K562 (cell line): ENCODE measurements around the gene GORASP2. TPM values are rescaled to one million over a fixed set of nuclear protein-coding genes. Genes with fewer than 3 reads are reported as not detected.

Source experiments
- ATAC-seq: fragments of 200-7000 bp; cut with Tn5 transposase; 3 replicates; pipeline ENCODE4 v1.9.1; 2020; ENCODE audit warnings: moderate library complexity
- BruUV-seq: library from RNA; stranded (reverse); fragments of 400-500 nt; replicated peaks from 2 replicates; lab custom pipeline; 2021; lab: Mats Ljungman, UMichigan
- CTCF ChIA-PET: fragments of 300-600 bp; formaldehyde crosslinking; extraction: SDS; loops from one replicate; lab custom pipeline; 2021; ENCODE audit warnings: low intra/inter-chr PET ratio; lab: Yijun Ruan, JAX
- POLR2A ChIA-PET: fragments of 300-600, 350-650 bp; sonication (Branson Sonifier 250); formaldehyde crosslinking; extraction: SDS; loops from one replicate; lab custom pipeline; 2021; ENCODE audit warnings: antibody characterized with exemption, inconsistent platforms; lab: Yijun Ruan, JAX
- DNase-seq, 4 experiments: peaks; one replicate each; pipeline versions ENCODE4 v3.0.0 to v3.0.0-alpha.2; 2011 to 2018; ENCODE audit warnings: low spot score in 3 of 4, mixed read lengths in 3 of 4; ENCODE audit errors: extremely low read depth in 1 of 4
- FAIRE-seq: peaks from 2 replicates; lab custom pipeline; 2011; peaks lifted over from hg19 to GRCh38; lab: Jason Lieb, UNC
- H2AFZ ChIP-seq: 2 replicates; pipeline ENCODE4 v1.6.0; 2011; ENCODE audit warnings: low read depth, low read length, control low read depth, inconsistent platforms
- H3K27ac ChIP-seq: fragments of 200-600 bp; 3 replicates; pipeline ENCODE4 v1.8.0; 2011; ENCODE audit warnings: low read depth, mild to moderate bottlenecking, control low read depth, inconsistent platforms, low read length, moderate library complexity, mixed read lengths; ENCODE audit errors: extremely low read depth
- H3K27me3 ChIP-seq, 2 experiments: fragments of 300-600 bp in 1 of 2; 2 replicates in 1 of 2; 3 replicates in 1 of 2; pipeline versions ENCODE4 v1.6.0 to v1.8.0; 2011; ENCODE audit warnings: inconsistent platforms in 2 of 2, low read length in 2 of 2, mild to moderate bottlenecking in 1 of 2, mixed read lengths in 1 of 2, moderate library complexity in 1 of 2; ENCODE audit not compliant: control insufficient read depth in 2 of 2, insufficient read depth in 2 of 2
- H3K36me3 ChIP-seq: fragments of 300-600 bp; 3 replicates; pipeline ENCODE4 v1.8.0; 2011; ENCODE audit warnings: mild to moderate bottlenecking, low read length, inconsistent platforms; ENCODE audit not compliant: control insufficient read depth, insufficient read depth
- H3K4me1 ChIP-seq, 2 experiments: fragments of 200-600 bp in 1 of 2; replicated peaks in 1 of 2; 2 replicates in 1 of 2; 3 replicates in 1 of 2; pipeline versions ENCODE4 v1.5.1 to v1.8.0; 2011; ENCODE audit warnings: inconsistent platforms in 2 of 2, low read length in 2 of 2, mild to moderate bottlenecking in 1 of 2, mixed read lengths in 1 of 2, moderate library complexity in 1 of 2; ENCODE audit not compliant: control insufficient read depth in 2 of 2, insufficient read depth in 2 of 2
- H3K4me2 ChIP-seq: 2 replicates; pipeline ENCODE4 v1.6.1; 2011; ENCODE audit warnings: low read length, control low read depth, inconsistent platforms, mixed read lengths; ENCODE audit not compliant: insufficient read depth
- H3K4me3 ChIP-seq: fragments of 200-600 bp; sonication (generic), shearing (Covaris generic); 2 replicates; pipeline ENCODE4 v1.5.1; 2016; ENCODE audit warnings: control low read depth, inconsistent platforms
- H3K79me2 ChIP-seq: fragments of 200-600 bp; 3 replicates; pipeline ENCODE4 v1.8.0; 2011; ENCODE audit warnings: low read length, inconsistent platforms; ENCODE audit not compliant: control insufficient read depth, insufficient read depth
- H3K9ac ChIP-seq, 2 experiments: 2 replicates each; pipeline versions ENCODE4 v1.6.0 to v1.6.1; 2011; ENCODE audit warnings: low read depth in 2 of 2, low read length in 2 of 2, control low read depth in 1 of 2, inconsistent platforms in 1 of 2, mild to moderate bottlenecking in 1 of 2, mixed read lengths in 1 of 2; ENCODE audit not compliant: insufficient read depth in 1 of 2
- H3K9me1 ChIP-seq: one replicate; pipeline ENCODE4 v1.6.0; 2011; ENCODE audit warnings: inconsistent platforms, mild to moderate bottlenecking, low read length, moderate library complexity; ENCODE audit not compliant: control insufficient read depth, insufficient read depth
- H3K9me3 ChIP-seq: replicated peaks from 2 replicates; pipeline ENCODE4 v1.5.1; 2011; ENCODE audit warnings: low read depth, low read length, inconsistent platforms; ENCODE audit not compliant: control insufficient read depth, insufficient read depth
- H4K20me1 ChIP-seq: replicated peaks from 2 replicates; pipeline ENCODE4 v1.6.1; 2011; ENCODE audit warnings: low read length, inconsistent platforms, mixed read lengths; ENCODE audit not compliant: control insufficient read depth, insufficient read depth
- MLLT1 ChIP-seq, 2 experiments: fragments of 450-650 bp; IDR thresholded peaks; 2 replicates each; pipeline ENCODE4 v1.6.1; 2016
- POLR2AphosphoS2 ChIP-seq: IDR thresholded peaks from 2 replicates; pipeline ENCODE4 v1.6.1; 2012; ENCODE audit warnings: low read length, improper control_type of control experiment
- POLR2B ChIP-seq: fragments of 450-650 bp; IDR thresholded peaks from 2 replicates; pipeline ENCODE4 v1.6.1; 2018; ENCODE audit warnings: low read depth; ENCODE audit not compliant: partially characterized antibody
- RUNX1 ChIP-seq: sonication (generic); IDR thresholded peaks from 2 replicates; pipeline ENCODE4 v1.6.1; 2016; ENCODE audit warnings: antibody characterized with exemption, low read depth
- SUPT5H ChIP-seq: fragments of 450-650 bp; IDR thresholded peaks from 2 replicates; pipeline ENCODE4 v1.6.1; 2016
- WGBS: fragments of 100-300 bp; shearing (Covaris generic); methylation state at CpG from one replicate; pipeline ENCODE4 v1.1.6; 2016; ENCODE audit warnings: low coverage, mixed read lengths; ENCODE audit not compliant: insufficient coverage; ENCODE audit errors: missing lambda C conversion rate; 5-methylcytosine and 5-hydroxymethylcytosine counted together
- in situ Hi-C: fragments of 300-500 bp; cut with MboI; formaldehyde crosslinking; loops from 4 replicates; pipeline ENCODE4 v1.15.0; 2018; ENCODE audit warnings: inconsistent platforms, mixed read lengths
- intact Hi-C: fragments of 100-400 bp; cut with micrococcal nuclease; formaldehyde crosslinking; loops from 2 replicates; pipeline ENCODE4 v1.14.2; 2022
- polyA plus RNA-seq, 8 experiments: library from polyadenylated mRNA; depleted of rRNA in 4 of 8; stranded (reverse) in 5 of 8; unstranded in 3 of 8; fragments of >200 nt; fragmentation: Nextera tagmentation in 2 of 8; fragmentation: Illumina TruSeq in 1 of 8; extraction: Ambion mirVana in 2 of 8; extraction: Trizol in 1 of 8; gene quantifications; 2 replicates each; pipeline versions ENCODE4 v1.2.1 to v1.2.3, GENCODE V29; 2011 to 2014; ENCODE audit warnings: inconsistent platforms in 1 of 8, missing spikeins in 1 of 8
- total RNA-seq, 7 experiments: library from RNA; depleted of rRNA in 6 of 7; stranded (reverse); fragments of >200 nt in 6 of 7; fragmentation: Illumina TruSeq in 2 of 7; extraction: Trizol in 2 of 7; gene quantifications; 2 replicates each; pipeline versions ENCODE4 v1.2.1 to v1.2.3, GENCODE V29; 2011 to 2021; ENCODE audit warnings: low replicate concordance in 1 of 7
- TF ChIP-seq, protein P1 (sequence below): sonication (generic); formaldehyde crosslinking; IDR thresholded peaks from 2 replicates; pipeline ENCODE4 v1.8.1; 2023; ENCODE audit warnings: mild to moderate bottlenecking, missing genetic modification reagents

GORASP2 gene
- total and polyA plus RNA-seq, 9 of the 15 experiments (the other 6 are each of a cell fraction or from before 2014, with no cell fraction given), result 27.4 to 180 (median 59.6) TPM

- Histone ChIP-seq H3K4me3 (no peak overlapping the region), H3K27me3 (no peaks in the 10 kb centered on the region), H3K4me1 (peaks cover 0 to 4% of the 10 kb centered on the region in 2 experiments; a peak in 2 of 5 replicates), H3K79me2 (no peaks in the 10 kb centered on the region), H3K9ac (no peak overlapping the region), H2AFZ (no peak overlapping the region), H3K36me3 (peaks cover 25% of the 10 kb centered on the region), H3K9me3 (no peaks in the 10 kb centered on the region), H4K20me1 (no peaks in the 10 kb centered on the region), H3K4me2 (no peak overlapping the region), H3K9me1 (no peaks in the 10 kb centered on the region), H3K27ac (no peak overlapping the region)
- DNase-seq (no peak), ATAC-seq (no peak), FAIRE-seq (no peak)
- no TSS peak for BruUV-seq
- in situ Hi-C loops, result loop anchor here (10.0 kb wide), 1 partner anchor 248 kb away; no protein-coding TSS in a partner anchor
- ChIA-PET CTCF (no interaction called here), POLR2A (interaction anchor here (0.8 to 1.5 kb wide), 3 partner anchors 10 to 898 kb away, joined by 3 read pairs; no protein-coding TSS in a partner anchor)
- WGBS, result 91% methylated on average over 8 of the region's 8 CpGs
- intact Hi-C loops, result no loop called here
- TF ChIP-seq MLLT1 (IDR thresholded peaks at IDR 0.05) (no peak), POLR2B (peak; percentile 33), POLR2AphosphoS2 (peak; percentile 77; the same call in 1 of the 2 replicates), SUPT5H (0 out of 2 replicates have a peak, but pooled peaks have one; percentile 14), RUNX1 (no peak)
- TF ChIP-seq, protein P1, sequence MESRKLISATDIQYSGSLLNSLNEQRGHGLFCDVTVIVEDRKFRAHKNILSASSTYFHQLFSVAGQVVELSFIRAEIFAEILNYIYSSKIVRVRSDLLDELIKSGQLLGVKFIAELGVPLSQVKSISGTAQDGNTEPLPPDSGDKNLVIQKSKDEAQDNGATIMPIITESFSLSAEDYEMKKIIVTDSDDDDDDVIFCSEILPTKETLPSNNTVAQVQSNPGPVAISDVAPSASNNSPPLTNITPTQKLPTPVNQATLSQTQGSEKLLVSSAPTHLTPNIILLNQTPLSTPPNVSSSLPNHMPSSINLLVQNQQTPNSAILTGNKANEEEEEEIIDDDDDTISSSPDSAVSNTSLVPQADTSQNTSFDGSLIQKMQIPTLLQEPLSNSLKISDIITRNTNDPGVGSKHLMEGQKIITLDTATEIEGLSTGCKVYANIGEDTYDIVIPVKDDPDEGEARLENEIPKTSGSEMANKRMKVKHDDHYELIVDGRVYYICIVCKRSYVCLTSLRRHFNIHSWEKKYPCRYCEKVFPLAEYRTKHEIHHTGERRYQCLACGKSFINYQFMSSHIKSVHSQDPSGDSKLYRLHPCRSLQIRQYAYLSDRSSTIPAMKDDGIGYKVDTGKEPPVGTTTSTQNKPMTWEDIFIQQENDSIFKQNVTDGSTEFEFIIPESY, result no peak
Measured at GRCh38 chr2:170986566-170987258, 57.7 kb downstream of the GORASP2 start.
